PC-9 (cell line): Measurements from ENCODE around the gene ICE2. TPM values are rescaled to one million over a fixed set of nuclear protein-coding genes. Genes with fewer than 3 reads are reported as not detected.
A peak's percentile ranks its signal among the peaks of the same experiment; 100 is the strongest.

Experiments
- BruUV-seq: library from RNA; stranded (reverse); fragments of 400-500 nt; replicated peaks from 2 replicates; lab custom pipeline; 2021; lab: Mats Ljungman, UMichigan
- CTCF ChIA-PET: fragments of 300-600 bp; sonication (Branson Sonifier 250); formaldehyde crosslinking; loops from one replicate; lab custom pipeline; 2022; ENCODE audit warnings: antibody characterized with exemption; lab: Charles Lee
- POLR2A ChIA-PET: fragments of 300-600 bp; sonication (Branson Sonifier 250); formaldehyde crosslinking; loops from one replicate; lab custom pipeline; 2022; ENCODE audit warnings: antibody characterized with exemption; ENCODE audit not compliant: unreplicated experiment; lab: Charles Lee
- DNase-seq, 2 experiments: peaks; one replicate each; pipeline versions ENCODE4 v3.0.0 to v3.0.0-alpha.2; 2015 to 2022; ENCODE audit warnings: mixed read lengths in 1 of 2
- H2AFZ ChIP-seq: fragments of 200-600 bp; sonication (generic); 2 replicates; pipeline ENCODE4 v1.8.1; 2017; ENCODE audit warnings: antibody characterized with exemption
- H3F3A ChIP-seq: fragments of 200-600 bp; sonication (generic); 2 replicates; pipeline ENCODE4 v1.8.1; 2017; ENCODE audit warnings: antibody characterized with exemption, mild to moderate bottlenecking, low read depth; ENCODE audit not compliant: insufficient read depth
- H3K27ac ChIP-seq: fragments of 200-600 bp; sonication (generic); 2 replicates; pipeline ENCODE4 v1.6.1; 2016; ENCODE audit warnings: mixed run types
- H3K27me3 ChIP-seq: fragments of 200-600 bp; sonication (generic); 2 replicates; pipeline ENCODE4 v1.6.1; 2016; ENCODE audit warnings: low read depth, mixed run types; ENCODE audit not compliant: insufficient read depth
- H3K36me3 ChIP-seq: fragments of 200-600 bp; sonication (generic); 2 replicates; pipeline ENCODE4 v1.6.1; 2016; ENCODE audit warnings: low read depth, mixed run types
- H3K4me1 ChIP-seq: fragments of 200-600 bp; sonication (generic); replicated peaks from 2 replicates; pipeline ENCODE4 v1.6.1; 2016; ENCODE audit warnings: mixed run types; ENCODE audit not compliant: insufficient read depth
- H3K4me2 ChIP-seq: fragments of 200-600 bp; sonication (generic); 2 replicates; pipeline ENCODE4 v1.6.1; 2017; ENCODE audit warnings: mixed run types
- H3K4me3 ChIP-seq: fragments of 200-600 bp; sonication (generic); 2 replicates; pipeline ENCODE4 v1.6.1; 2016; ENCODE audit warnings: mixed run types
- H3K79me2 ChIP-seq: fragments of 200-600 bp; sonication (generic); 2 replicates; pipeline ENCODE4 v1.6.1; 2017; ENCODE audit warnings: low read depth, mixed run types
- H3K9me2 ChIP-seq: fragments of 200-600 bp; sonication (generic); 2 replicates; pipeline ENCODE4 v1.8.1; 2017; ENCODE audit warnings: mild to moderate bottlenecking; ENCODE audit not compliant: insufficient read depth
- H3K9me3 ChIP-seq: fragments of 200-600 bp; sonication (generic); 2 replicates; pipeline ENCODE4 v1.8.1; 2016; ENCODE audit warnings: low read depth; ENCODE audit not compliant: insufficient read depth
- H4K20me1 ChIP-seq: fragments of 200-600 bp; sonication (generic); 2 replicates; pipeline ENCODE4 v1.8.1; 2017; ENCODE audit not compliant: insufficient read depth
- EZH2 ChIP-seq: fragments of 200-600 bp; sonication (generic); IDR thresholded peaks from 2 replicates; pipeline ENCODE4 v1.8.0; 2017; ENCODE audit warnings: antibody characterized with exemption, low read depth
- intact Hi-C: fragments of 100-400 bp; cut with micrococcal nuclease; formaldehyde crosslinking; loops from one replicate; pipeline ENCODE4 v1.10.0; 2022; ENCODE audit not compliant: unreplicated experiment
- total RNA-seq: library from RNA; stranded (reverse); gene quantifications from 2 replicates; pipeline ENCODE4 v1.2.3, GENCODE V29; 2021
- TF ChIP-seq, protein P1 (sequence below): fragments of 200-600 bp; sonication (generic); conservative IDR thresholded peaks from 2 replicates; pipeline ENCODE4 v1.6.1; 2017; ENCODE audit warnings: mixed run types, antibody characterized with exemption, mild to moderate bottlenecking, moderate library complexity

The ICE2 gene
- total RNA-seq, 1 experiment from 2014 or later = 67.5 TPM

DNA sequence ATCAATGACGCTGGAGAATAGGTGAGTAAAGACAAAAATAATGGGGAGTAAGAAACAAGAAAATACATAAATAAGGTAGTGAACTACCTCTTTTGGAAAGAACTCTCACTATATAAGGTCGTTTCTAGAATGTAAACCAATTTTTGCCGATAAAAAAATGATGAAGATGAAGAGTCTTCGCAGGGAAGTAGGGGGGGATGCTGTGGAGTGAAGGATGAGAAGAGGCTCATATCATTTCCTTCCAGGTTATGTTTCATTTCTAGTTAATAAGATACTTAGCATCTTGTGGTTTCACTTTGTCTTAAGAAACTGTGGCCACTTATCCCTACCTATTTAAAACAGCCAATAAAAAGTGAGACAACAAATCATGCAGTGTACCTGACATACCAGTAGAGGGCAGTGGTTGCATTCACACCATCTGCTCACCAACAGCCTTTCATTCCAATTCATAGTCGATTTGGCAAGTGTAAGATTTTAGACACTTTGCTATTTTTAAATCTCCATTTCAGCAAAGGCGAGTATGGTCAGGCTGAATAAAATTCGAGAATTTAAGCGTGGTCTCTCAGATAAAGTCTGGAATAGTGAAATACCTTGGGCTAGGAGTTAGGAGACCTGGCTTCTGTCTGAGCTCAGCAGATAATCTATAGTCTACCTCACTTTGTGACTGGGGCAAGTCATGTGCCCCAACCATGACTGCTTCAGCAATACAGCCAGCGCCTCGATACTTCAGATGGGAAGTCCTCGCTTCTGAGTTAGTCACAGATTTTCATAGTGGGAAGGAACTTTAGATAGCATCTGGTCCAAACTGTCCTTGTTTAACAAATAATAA is 28.9 kb upstream of the ICE2 start:
- Histone ChIP-seq H2AFZ (no peak overlapping the region), H3K79me2 (no peaks in the 10 kb centered on the region), H3K27me3 (no peaks in the 10 kb centered on the region), H4K20me1 (no peaks in the 10 kb centered on the region), H3K4me3 (no peak overlapping the region), H3F3A (no peaks in the 10 kb centered on the region), H3K9me3 (no peaks in the 10 kb centered on the region), H3K36me3 (no peaks in the 10 kb centered on the region), H3K4me1 (no peaks in the 10 kb centered on the region), H3K27ac (no peak overlapping the region), H3K9me2 (no peaks in the 10 kb centered on the region), H3K4me2 (no peak overlapping the region)
- ChIA-PET CTCF (interaction anchor here (1.0 to 1.7 kb wide), 2 partner anchors 12 to 84 kb away, joined by 3 to 5 read pairs; no protein-coding TSS in a partner anchor), POLR2A (no interaction called here)
- TF ChIP-seq EZH2 = no peak
- TF ChIP-seq, protein P1, sequence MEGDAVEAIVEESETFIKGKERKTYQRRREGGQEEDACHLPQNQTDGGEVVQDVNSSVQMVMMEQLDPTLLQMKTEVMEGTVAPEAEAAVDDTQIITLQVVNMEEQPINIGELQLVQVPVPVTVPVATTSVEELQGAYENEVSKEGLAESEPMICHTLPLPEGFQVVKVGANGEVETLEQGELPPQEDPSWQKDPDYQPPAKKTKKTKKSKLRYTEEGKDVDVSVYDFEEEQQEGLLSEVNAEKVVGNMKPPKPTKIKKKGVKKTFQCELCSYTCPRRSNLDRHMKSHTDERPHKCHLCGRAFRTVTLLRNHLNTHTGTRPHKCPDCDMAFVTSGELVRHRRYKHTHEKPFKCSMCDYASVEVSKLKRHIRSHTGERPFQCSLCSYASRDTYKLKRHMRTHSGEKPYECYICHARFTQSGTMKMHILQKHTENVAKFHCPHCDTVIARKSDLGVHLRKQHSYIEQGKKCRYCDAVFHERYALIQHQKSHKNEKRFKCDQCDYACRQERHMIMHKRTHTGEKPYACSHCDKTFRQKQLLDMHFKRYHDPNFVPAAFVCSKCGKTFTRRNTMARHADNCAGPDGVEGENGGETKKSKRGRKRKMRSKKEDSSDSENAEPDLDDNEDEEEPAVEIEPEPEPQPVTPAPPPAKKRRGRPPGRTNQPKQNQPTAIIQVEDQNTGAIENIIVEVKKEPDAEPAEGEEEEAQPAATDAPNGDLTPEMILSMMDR = peak; percentile 85
- no TSS peak for BruUV-seq
- intact Hi-C loops = loop anchor here (1.0 to 5.0 kb wide), 7 partner anchors 12 to 1324 kb away; no protein-coding TSS in a partner anchor
- peak in 1 of 2 experiments; percentile 45 for DNase-seq

DNA sequence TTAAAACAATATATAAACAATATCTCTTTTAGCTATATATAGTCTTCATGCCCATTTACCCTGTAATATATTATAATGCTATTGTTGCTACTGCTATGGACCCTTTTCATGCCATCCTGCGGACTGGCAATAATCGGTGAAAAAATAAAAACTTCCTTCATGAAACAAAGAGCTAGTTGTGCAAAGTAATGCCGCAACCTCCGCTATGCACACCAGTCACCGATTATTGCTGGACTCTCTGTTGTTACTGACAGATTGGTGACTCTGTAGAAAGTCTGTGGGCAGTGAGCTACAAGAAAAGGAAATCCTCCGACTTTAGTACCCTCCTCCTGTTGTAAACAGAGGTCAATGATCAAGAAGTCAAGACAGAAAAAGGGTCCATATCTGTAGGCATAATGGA is 17.9 kb upstream of the ICE2 start:
- DNase-seq = no peak
- H3K4me3 ChIP-seq = no peak overlapping the region
- BruUV-seq = no TSS peak
- H4K20me1 ChIP-seq = no peaks in the 10 kb centered on the region
- CTCF ChIA-PET = no interaction called here
- H3K79me2 ChIP-seq = no peaks in the 10 kb centered on the region
- POLR2A ChIA-PET = interaction anchor here (0.7 kb wide), 1 partner anchor 32 kb away, joined by 5 read pairs; no protein-coding TSS in a partner anchor
- no peak overlapping the region for H2AFZ ChIP-seq
- H3K4me2 ChIP-seq = no peak overlapping the region
- no peaks in the 10 kb centered on the region for H3K27me3 ChIP-seq
- H3K27ac ChIP-seq = no peak overlapping the region
- H3K9me2 ChIP-seq = no peaks in the 10 kb centered on the region
- no peaks in the 10 kb centered on the region for H3K36me3 ChIP-seq
- TF ChIP-seq, protein P1 = no peak
- no peak for TF ChIP-seq EZH2
- intact Hi-C loops = no loop called here
- no peaks in the 10 kb centered on the region for H3K4me1 ChIP-seq
- H3F3A ChIP-seq = no peaks in the 10 kb centered on the region
- no peaks in the 10 kb centered on the region for H3K9me3 ChIP-seq

DNA sequence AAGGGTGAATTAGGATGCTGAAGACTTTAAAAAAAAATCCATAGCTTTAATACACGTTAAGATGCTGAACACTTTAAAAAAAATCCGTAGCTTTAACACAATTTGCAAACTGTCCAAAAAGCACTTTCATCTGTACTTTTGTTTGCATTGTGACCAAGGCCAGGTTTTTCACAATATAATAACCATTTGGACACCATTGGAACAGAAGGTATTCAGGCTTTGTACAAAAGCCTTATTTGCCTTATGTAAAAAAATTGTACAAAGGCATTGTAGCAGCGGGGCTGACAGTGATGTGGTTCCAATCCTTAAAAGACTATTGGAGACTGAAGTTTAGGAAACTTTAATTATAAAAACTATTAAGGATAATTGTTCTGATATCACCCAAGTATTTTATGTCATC is 15.2 kb upstream of the ICE2 start:
- ChIA-PET CTCF (no interaction called here), POLR2A (no interaction called here)
- Histone ChIP-seq H3K79me2 (no peaks in the 10 kb centered on the region), H3K4me2 (no peak overlapping the region), H3K4me1 (no peaks in the 10 kb centered on the region), H3K36me3 (no peaks in the 10 kb centered on the region), H3K9me2 (no peaks in the 10 kb centered on the region), H3K27ac (no peak overlapping the region), H2AFZ (no peak overlapping the region), H3K9me3 (no peaks in the 10 kb centered on the region), H4K20me1 (no peaks in the 10 kb centered on the region), H3K27me3 (no peaks in the 10 kb centered on the region), H3K4me3 (no peak overlapping the region), H3F3A (no peaks in the 10 kb centered on the region)
- TF ChIP-seq, protein P1 = no peak
- no peak for TF ChIP-seq EZH2
- no peak for DNase-seq
- intact Hi-C loops = no loop called here
- no TSS peak for BruUV-seq
